GM18951 (cell line): ENCODE results near the gene TRIM36.

Experiments
- POLR2A ChIP-seq: IDR thresholded peaks from 4 replicates; pipeline ENCODE4 v1.6.1; 2011; ENCODE audit warnings: mild to moderate bottlenecking; ENCODE audit not compliant: insufficient read length, insufficient read depth; ENCODE audit errors: extremely low read depth
- in situ Hi-C: fragments of 300-500 bp; cut with MboI; formaldehyde crosslinking; loops from one replicate; pipeline ENCODE4 v1.12.0; 2022; ENCODE audit warnings: low sequenced_read_pairs, mixed read lengths, inconsistent platforms; ENCODE audit not compliant: unreplicated experiment

The TRIM36 gene

GRCh38 chr5:115179394-115180164 lies 9.9 kb upstream of the TRIM36 start:
- in situ Hi-C loops = no loop called here
- TF ChIP-seq POLR2A = no peak

GRCh38 chr5:115179030-115179393 lies 9.3 kb upstream of the TRIM36 start:
- TF ChIP-seq POLR2A = no peak
- in situ Hi-C loops = no loop called here

GRCh38 chr5:115170929-115171510 lies 1.3 kb upstream of the TRIM36 start:
- TF ChIP-seq POLR2A = no peak
- in situ Hi-C loops = no loop called here

GRCh38 chr5:115170134-115170928 lies 623 bp upstream of the TRIM36 start:
- in situ Hi-C loops = no loop called here
- TF ChIP-seq POLR2A = no peak

GRCh38 chr5:115168829-115169486 lies 750 bp downstream of the TRIM36 start:
- in situ Hi-C loops = no loop called here
- TF ChIP-seq POLR2A = no peak

- TF ChIP-seq POLR2A = no peak
- in situ Hi-C loops = no loop called here
Observed at GRCh38 chr5:115166744-115167393, 2.8 kb downstream of the TRIM36 start.

- in situ Hi-C loops = no loop called here
Observed at GRCh38 chr5:115165790-115166189, 3.9 kb downstream of the TRIM36 start.

GRCh38 chr5:115160975-115161475 lies 8.7 kb downstream of the TRIM36 start:
- TF ChIP-seq POLR2A = no peak
- in situ Hi-C loops = no loop called here

More at GRCh38 chr5:115165790-115166189, 3.9 kb downstream of the TRIM36 start:
- no peak for TF ChIP-seq POLR2A

- in situ Hi-C loops = no loop called here
- TF ChIP-seq POLR2A = no peak
Observed at GRCh38 chr5:115151208-115151805, 18.4 kb downstream of the TRIM36 start.

GRCh38 chr5:115150512-115150911 lies 19.2 kb downstream of the TRIM36 start:
- in situ Hi-C loops = no loop called here
- TF ChIP-seq POLR2A = no peak

GRCh38 chr5:115147052-115147451 lies 22.7 kb downstream of the TRIM36 start:
- in situ Hi-C loops = no loop called here
- no peak for TF ChIP-seq POLR2A

GRCh38 chr5:115136294-115136693 lies 33.4 kb downstream of the TRIM36 start:
- TF ChIP-seq POLR2A = no peak
- in situ Hi-C loops = no loop called here

GRCh38 chr5:115132465-115132864 lies 37.2 kb downstream of the TRIM36 start:
- no peak for TF ChIP-seq POLR2A
- in situ Hi-C loops = no loop called here

GRCh38 chr5:115126303-115126702 lies 43.4 kb downstream of the TRIM36 start:
- TF ChIP-seq POLR2A = no peak

More at GRCh38 chr5:115126303-115126702, 43.4 kb downstream of the TRIM36 start:
- in situ Hi-C loops = no loop called here
